Caco-2 (cell line): ENCODE results near the gene ZKSCAN3. TPM values are rescaled to one million over a fixed set of nuclear protein-coding genes. Genes with fewer than 3 reads are reported as not detected.
"Not testable (repeated sequence)": the region's sequence is repeated elsewhere in the genome, so short reads cannot be mapped to it uniquely, and the experiment has no call there.

Experiments
- BruUV-seq: library from RNA; stranded (reverse); fragments of 400-500 nt; replicated peaks from 2 replicates; lab custom pipeline; 2021; lab: Mats Ljungman, UMichigan
- CTCF ChIA-PET: fragments of 300-600 bp; sonication (Branson Sonifier 250); formaldehyde crosslinking; loops from one replicate; lab custom pipeline; 2022; ENCODE audit warnings: antibody characterized with exemption; lab: Charles Lee
- POLR2A ChIA-PET: fragments of 300-600 bp; sonication (Branson Sonifier 250); formaldehyde crosslinking; loops from one replicate; lab custom pipeline; 2022; ENCODE audit warnings: antibody characterized with exemption; lab: Charles Lee
- DNase-seq, 2 experiments: peaks; one replicate each; pipeline versions ENCODE4 v3.0.0 to v3.0.0-alpha.2; 2020 to 2022
- H3K27me3 ChIP-seq: replicated peaks from 2 replicates; pipeline ENCODE4 v1.6.0; 2011; ENCODE audit warnings: low read length; ENCODE audit not compliant: control insufficient read depth, insufficient read depth
- H3K36me3 ChIP-seq: 2 replicates; pipeline ENCODE4 v1.5.1; 2011; ENCODE audit warnings: low read length; ENCODE audit not compliant: control insufficient read depth, insufficient read depth
- H3K4me1 ChIP-seq: fragments of 250-450 bp; sonication (Bioruptor Pico); 2 replicates; pipeline ENCODE4 v1.5.1; 2020; ENCODE audit warnings: mild to moderate bottlenecking
- H3K4me3 ChIP-seq: 2 replicates; pipeline ENCODE4 v1.5.1; 2011; ENCODE audit warnings: low read depth, mild to moderate bottlenecking, control low read depth, low read length
- H3K9me3 ChIP-seq: fragments of 250-450 bp; sonication (Bioruptor Pico); 2 replicates; pipeline ENCODE4 v1.5.1; 2020; ENCODE audit warnings: mild to moderate bottlenecking, moderate library complexity
- H3K27ac Mint-ChIP-seq: one replicate; pipeline ENCODE4 v1.8.0; 2022; ENCODE audit warnings: mixed read lengths; ENCODE audit not compliant: unreplicated experiment
- H3K27me3 Mint-ChIP-seq: one replicate; pipeline ENCODE4 v1.8.0; 2022; ENCODE audit warnings: mixed read lengths; ENCODE audit not compliant: insufficient read depth, unreplicated experiment
- H3K36me3 Mint-ChIP-seq: one replicate; pipeline ENCODE4 v1.8.0; 2022; ENCODE audit warnings: mild to moderate bottlenecking, mixed read lengths; ENCODE audit not compliant: insufficient read depth, unreplicated experiment
- H3K4me1 Mint-ChIP-seq: one replicate; pipeline ENCODE4 v1.8.0; 2022; ENCODE audit warnings: low read depth, mixed read lengths; ENCODE audit not compliant: unreplicated experiment
- H3K4me3 Mint-ChIP-seq: one replicate; pipeline ENCODE4 v1.8.0; 2022; ENCODE audit warnings: mild to moderate bottlenecking, moderate library complexity, mixed read lengths; ENCODE audit not compliant: unreplicated experiment
- H3K9me3 Mint-ChIP-seq: one replicate; pipeline ENCODE4 v1.8.0; 2022; ENCODE audit warnings: mixed read lengths; ENCODE audit not compliant: unreplicated experiment
- intact Hi-C: fragments of 100-400 bp; cut with micrococcal nuclease; formaldehyde crosslinking; loops from one replicate; pipeline ENCODE4 v1.10.0; 2022; ENCODE audit not compliant: unreplicated experiment
- total RNA-seq: library from RNA; stranded (reverse); gene quantifications from 2 replicates; pipeline ENCODE4 v1.2.3, GENCODE V29; 2022
- TF ChIP-seq, protein P1 (sequence below), 2 experiments: fragments of 200-600 bp in 1 of 2; IDR thresholded peaks; 1 replicate in 1 of 2; 2 replicates in 1 of 2; pipeline versions ENCODE4 v1.5.1 to v1.8.0; 2011 to 2022; ENCODE audit warnings: antibody characterized with exemption in 1 of 2, control low read depth in 1 of 2, inconsistent platforms in 1 of 2, low read depth in 1 of 2, low read length in 1 of 2, mild to moderate bottlenecking in 1 of 2, moderate library complexity in 1 of 2; ENCODE audit not compliant: insufficient read depth in 1 of 2, severe bottlenecking in 1 of 2, unreplicated experiment in 1 of 2

The ZKSCAN3 gene
- total RNA-seq, 1 experiment from 2014 or later: 4.3 TPM

DNA sequence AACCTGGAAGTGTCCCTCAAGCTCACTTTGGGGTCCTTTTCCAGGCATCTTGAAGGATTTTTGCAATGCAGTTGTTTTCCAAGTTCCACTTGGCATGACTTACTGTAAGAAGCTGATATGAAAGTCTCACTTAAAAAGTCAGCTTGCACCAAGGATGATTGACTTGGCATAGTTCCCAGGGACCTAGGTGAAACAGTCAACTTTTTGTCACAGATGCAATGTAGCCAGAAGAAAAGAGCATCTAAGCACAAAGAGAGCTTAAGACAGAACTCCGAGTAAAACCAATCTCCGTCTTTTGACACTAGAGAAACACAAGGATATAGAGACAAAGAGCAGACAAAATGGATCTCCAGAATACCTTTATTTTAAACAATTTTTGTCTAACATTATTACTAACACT, 52.5 kb downstream of the ZKSCAN3 start:
- ChIA-PET POLR2A (interaction anchor here (0.9 kb wide), 1 partner anchor 509 kb away, joined by 3 read pairs; a partner anchor contains a TSS), CTCF (no interaction called here)
- Histone ChIP-seq H3K36me3 (no peaks in the 10 kb centered on the region), H3K9me3 (no peaks in the 10 kb centered on the region), H3K4me1 (no peaks in the 10 kb centered on the region), H3K4me3 (no peak overlapping the region), H3K27me3 (no peaks in the 10 kb centered on the region)
- TF ChIP-seq, protein P1, sequence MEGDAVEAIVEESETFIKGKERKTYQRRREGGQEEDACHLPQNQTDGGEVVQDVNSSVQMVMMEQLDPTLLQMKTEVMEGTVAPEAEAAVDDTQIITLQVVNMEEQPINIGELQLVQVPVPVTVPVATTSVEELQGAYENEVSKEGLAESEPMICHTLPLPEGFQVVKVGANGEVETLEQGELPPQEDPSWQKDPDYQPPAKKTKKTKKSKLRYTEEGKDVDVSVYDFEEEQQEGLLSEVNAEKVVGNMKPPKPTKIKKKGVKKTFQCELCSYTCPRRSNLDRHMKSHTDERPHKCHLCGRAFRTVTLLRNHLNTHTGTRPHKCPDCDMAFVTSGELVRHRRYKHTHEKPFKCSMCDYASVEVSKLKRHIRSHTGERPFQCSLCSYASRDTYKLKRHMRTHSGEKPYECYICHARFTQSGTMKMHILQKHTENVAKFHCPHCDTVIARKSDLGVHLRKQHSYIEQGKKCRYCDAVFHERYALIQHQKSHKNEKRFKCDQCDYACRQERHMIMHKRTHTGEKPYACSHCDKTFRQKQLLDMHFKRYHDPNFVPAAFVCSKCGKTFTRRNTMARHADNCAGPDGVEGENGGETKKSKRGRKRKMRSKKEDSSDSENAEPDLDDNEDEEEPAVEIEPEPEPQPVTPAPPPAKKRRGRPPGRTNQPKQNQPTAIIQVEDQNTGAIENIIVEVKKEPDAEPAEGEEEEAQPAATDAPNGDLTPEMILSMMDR (IDR thresholded peaks at IDR 0.05; ENCODE audit: insufficient read depth in 1 of 2, low read depth in 1 of 2, low read length in 1 of 2, severe bottlenecking in 1 of 2, unreplicated experiment in 1 of 2): no peak
- peaks cover 4% of the 10 kb centered on the region for H3K27me3 Mint-ChIP-seq
- intact Hi-C loops: no loop called here
- no peaks in the 10 kb centered on the region for H3K36me3 Mint-ChIP-seq
- H3K4me3 Mint-ChIP-seq: no peak overlapping the region
- DNase-seq: no peak
- no peaks in the 10 kb centered on the region for H3K9me3 Mint-ChIP-seq
- no peak overlapping the region for H3K27ac Mint-ChIP-seq
- no peaks in the 10 kb centered on the region for H3K4me1 Mint-ChIP-seq
- BruUV-seq: no TSS peak

DNA sequence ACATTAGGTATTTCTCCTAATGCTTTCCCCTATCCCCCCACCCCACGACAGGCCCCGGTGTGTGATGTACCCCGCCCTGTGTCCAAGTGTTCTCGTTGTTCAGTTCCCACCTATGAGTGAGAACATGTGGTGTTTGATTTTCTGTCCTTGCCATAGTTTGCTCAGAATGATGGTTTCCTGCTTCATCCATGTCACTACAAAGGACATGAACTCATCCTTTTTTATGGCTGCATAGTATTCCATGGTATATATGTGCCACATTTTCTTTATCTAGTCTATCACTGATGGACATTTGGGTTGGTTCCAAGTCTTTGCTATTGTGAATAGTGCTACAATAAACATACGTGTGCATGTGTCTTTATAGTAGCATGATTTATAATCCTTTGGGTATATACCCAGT, 54.2 kb downstream of the ZKSCAN3 start:
- H3K4me1 Mint-ChIP-seq, H3K36me3 ChIP-seq, H3K27me3 Mint-ChIP-seq, H3K9me3 Mint-ChIP-seq, H3K4me3 Mint-ChIP-seq, H3K27ac Mint-ChIP-seq, DNase-seq, CTCF ChIA-PET, intact Hi-C loops, BruUV-seq, H3K27me3 ChIP-seq, H3K36me3 Mint-ChIP-seq, H3K9me3 ChIP-seq, H3K4me1 ChIP-seq, POLR2A ChIA-PET, H3K4me3 ChIP-seq: not testable (repeated sequence)

DNA sequence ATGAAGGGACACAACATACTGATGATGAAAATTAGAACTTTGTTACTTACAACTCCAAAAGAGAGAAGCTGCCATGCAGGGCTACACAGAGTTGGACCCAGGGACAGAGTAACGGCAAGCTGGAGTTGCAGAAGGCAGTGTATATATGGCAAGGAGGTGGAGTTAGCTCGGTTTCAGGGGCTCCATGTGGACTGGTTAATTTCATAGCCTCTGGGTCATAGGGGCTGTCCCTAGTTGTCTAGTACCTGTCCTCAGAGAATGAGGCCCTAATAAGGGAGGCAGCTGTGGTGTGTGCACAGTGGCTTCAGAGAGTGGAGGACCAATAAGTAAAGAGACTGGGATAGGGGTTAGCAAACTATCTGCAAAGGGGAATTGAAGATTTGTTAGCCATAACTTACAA, 57.7 kb downstream of the ZKSCAN3 start:
- ChIA-PET CTCF (no interaction called here), POLR2A (no interaction called here)
- Mint-ChIP-seq H3K27me3 (peaks cover 6% of the 10 kb centered on the region), H3K4me1 (no peaks in the 10 kb centered on the region), H3K9me3 (no peaks in the 10 kb centered on the region), H3K4me3 (no peak overlapping the region), H3K36me3 (no peaks in the 10 kb centered on the region), H3K27ac (no peak overlapping the region)
- BruUV-seq: no TSS peak
- no peak overlapping the region for H3K4me3 ChIP-seq
- intact Hi-C loops: no loop called here
- DNase-seq: no peak
- no peaks in the 10 kb centered on the region for H3K9me3 ChIP-seq
- TF ChIP-seq, protein P1 (IDR thresholded peaks at IDR 0.05; ENCODE audit: insufficient read depth in 1 of 2, low read depth in 1 of 2, low read length in 1 of 2, severe bottlenecking in 1 of 2, unreplicated experiment in 1 of 2): no peak
- H3K27me3 ChIP-seq: no peaks in the 10 kb centered on the region; the same call in 1 of the 2 replicates
- H3K36me3 ChIP-seq: no peaks in the 10 kb centered on the region
- no peaks in the 10 kb centered on the region for H3K4me1 ChIP-seq
